CD14-positive monocyte (primary cell): ENCODE measurements around the gene SNAP29. TPM values are rescaled to one million over a fixed set of nuclear protein-coding genes. Genes with fewer than 3 reads are reported as not detected.
A peak's percentile ranks its signal among the peaks of the same experiment; 100 is the strongest.

Experiments
- DNase-seq, 3 donors: peaks; one replicate each; pipeline ENCODE4 v3.0.0-alpha.2; 2011 to 2022
- H2AFZ ChIP-seq: 2 replicates; pipeline ENCODE4 v1.6.0; 2012; ENCODE audit warnings: mild to moderate bottlenecking, low read depth, low read length, inconsistent platforms; ENCODE audit not compliant: insufficient read depth, poor library complexity, severe bottlenecking
- H3K27ac ChIP-seq, 2 donors: 1 replicate in 1 of 2; 2 replicates in 1 of 2; pipeline ENCODE4 v1.5.1; 2012 to 2013; ENCODE audit warnings: low read length in 2 of 2, control low read depth in 1 of 2, inconsistent platforms in 1 of 2, low read depth in 1 of 2, mild to moderate bottlenecking in 1 of 2
- H3K27me3 ChIP-seq, 2 donors: one replicate each; pipeline versions ENCODE4 v1.6.0 to v1.6.1; 2011 to 2013; ENCODE audit warnings: low read length in 2 of 2; ENCODE audit not compliant: control insufficient read depth in 2 of 2, insufficient read depth in 2 of 2
- H3K36me3 ChIP-seq, 2 donors: replicated peaks in 1 of 2; 1 replicate in 1 of 2; 2 replicates in 1 of 2; pipeline versions ENCODE4 v1.5.1 to v1.6.1; 2012 to 2013; ENCODE audit warnings: low read length in 2 of 2, control low read depth in 1 of 2, inconsistent platforms in 1 of 2, mild to moderate bottlenecking in 1 of 2; ENCODE audit not compliant: insufficient read depth in 2 of 2, control insufficient read depth in 1 of 2
- H3K4me1 ChIP-seq, 2 donors: 1 replicate in 1 of 2; 2 replicates in 1 of 2; pipeline versions ENCODE4 v1.5.1 to v1.6.1; 2012 to 2013; ENCODE audit warnings: low read length in 2 of 2, control low read depth in 1 of 2, inconsistent platforms in 1 of 2, mild to moderate bottlenecking in 1 of 2, moderate library complexity in 1 of 2; ENCODE audit not compliant: insufficient read depth in 2 of 2, control insufficient read depth in 1 of 2
- H3K4me2 ChIP-seq: replicated peaks from 2 replicates; pipeline ENCODE3; 2012; ENCODE audit warnings: low read length, moderate library complexity, mild to moderate bottlenecking; ENCODE audit not compliant: poor library complexity, severe bottlenecking; ENCODE audit errors: extremely low read depth
- H3K4me3 ChIP-seq, 3 experiments: fragments of 200-600 bp in 1 of 3; sonication (generic) in 1 of 3; replicated peaks in 1 of 3; 1 replicate in 2 of 3; 2 replicates in 1 of 3; pipeline ENCODE4 v1.5.1; 2011 to 2013; ENCODE audit warnings: low read length in 3 of 3, mild to moderate bottlenecking in 3 of 3, control low read depth in 2 of 3, low read depth in 2 of 3, inconsistent platforms in 1 of 3, moderate library complexity in 1 of 3
- H3K79me2 ChIP-seq: 2 replicates; pipeline ENCODE4 v1.6.0; 2012; ENCODE audit warnings: mild to moderate bottlenecking, control low read depth, inconsistent platforms, low read length, moderate library complexity; ENCODE audit not compliant: insufficient read depth
- H3K9ac ChIP-seq: 2 replicates; pipeline ENCODE4 v1.6.0; 2017; ENCODE audit warnings: low read length, mild to moderate bottlenecking; ENCODE audit not compliant: insufficient read depth, poor library complexity, severe bottlenecking
- H3K9me3 ChIP-seq, 2 donors: replicated peaks in 1 of 2; 1 replicate in 1 of 2; 2 replicates in 1 of 2; pipeline versions ENCODE4 v1.5.1 to v1.6.1; 2012 to 2013; ENCODE audit warnings: low read length in 2 of 2, control low read depth in 1 of 2; ENCODE audit not compliant: control insufficient read depth in 1 of 2, insufficient read depth in 1 of 2
- H4K20me1 ChIP-seq: 2 replicates; pipeline ENCODE4 v1.6.0; 2012; ENCODE audit warnings: mild to moderate bottlenecking, low read length, control low read depth, moderate library complexity; ENCODE audit not compliant: insufficient read depth
- H3K27ac Mint-ChIP-seq, 7 donors: one replicate each; pipeline ENCODE4 v1.8.0; 2020; ENCODE audit warnings: mild to moderate bottlenecking in 7 of 7, mixed read lengths in 7 of 7, moderate library complexity in 6 of 7, inconsistent platforms in 2 of 7
- H3K27me3 Mint-ChIP-seq, 3 donors: one replicate each; pipeline ENCODE4 v1.8.0; 2021 to 2022; ENCODE audit warnings: low read depth in 3 of 3, mild to moderate bottlenecking in 3 of 3, mixed read lengths in 3 of 3, moderate library complexity in 3 of 3, inconsistent platforms in 1 of 3
- H3K36me3 Mint-ChIP-seq, 2 donors: one replicate each; pipeline ENCODE4 v1.8.0; 2020; ENCODE audit warnings: mixed read lengths in 2 of 2, inconsistent platforms in 1 of 2, mild to moderate bottlenecking in 1 of 2
- H3K4me1 Mint-ChIP-seq: one replicate; pipeline ENCODE4 v1.8.0; 2020; ENCODE audit warnings: mild to moderate bottlenecking, mixed read lengths
- H3K4me3 Mint-ChIP-seq, 2 donors: one replicate each; pipeline ENCODE4 v1.8.0; 2020; ENCODE audit warnings: mild to moderate bottlenecking in 2 of 2, mixed read lengths in 2 of 2, moderate library complexity in 1 of 2
- H3K9me3 Mint-ChIP-seq, 7 donors: one replicate each; pipeline ENCODE4 v1.8.0; 2020 to 2022; ENCODE audit warnings: mixed read lengths in 7 of 7, mild to moderate bottlenecking in 6 of 7, moderate library complexity in 6 of 7, inconsistent platforms in 2 of 7
- WGBS: methylation state at CpG from one replicate; pipeline ENCODE4 v1.1.5; 2013; ENCODE audit warnings: missing lambda C conversion rate; ENCODE audit not compliant: insufficient coverage; 5-methylcytosine and 5-hydroxymethylcytosine counted together
- intact Hi-C, 2 donors: fragments of 100-400 bp; cut with micrococcal nuclease; formaldehyde crosslinking; loops; one replicate each; pipeline versions ENCODE4 v1.15.0 to v1.15.1; 2023
- polyA plus RNA-seq, 3 donors: library from polyadenylated mRNA; depleted of rRNA in 1 of 3; unstranded in 2 of 3; stranded (reverse) in 1 of 3; fragments of 300-500 nt in 2 of 3; fragments of >200 nt in 1 of 3; fragmentation: Illumina TruSeq in 2 of 3; gene quantifications; 1 replicate in 2 of 3; 2 replicates in 1 of 3; pipeline ENCODE4 v1.2.3, GENCODE V29; 2012 to 2021
- TF ChIP-seq, protein P1 (sequence below): fragments of 200-600 bp; IDR thresholded peaks from one replicate; pipeline ENCODE4 v1.8.0; 2022; ENCODE audit warnings: antibody characterized with exemption, mild to moderate bottlenecking

SNAP29 gene
- polyA plus RNA-seq, 3 donors, result 22.3 to 32.8 (median 28.9) TPM

GRCh38 chr22:20919718-20920117, 60.9 kb downstream of the SNAP29 start:
- peaks cover 0 to 6% of the 10 kb centered on the region in 2 donors for H3K36me3 ChIP-seq
- intact Hi-C loops, result loop anchor here (5.0 to 10.0 kb wide), 5 partner anchors 37 to 83 kb away; partner anchors contain the start of genes PI4KA (in 1 of the 2), SNAP29 (in 1 of the 2) and THAP7 (in 1 of the 2)
- H4K20me1 ChIP-seq, result peaks cover 58% of the 10 kb centered on the region

GRCh38 chr22:20920881-20921203, 62.0 kb downstream of the SNAP29 start:
- DNase-seq, result no peak
- peak overlapping the region in 1 of 2 donors; percentile 70 for H3K27ac ChIP-seq
- Mint-ChIP-seq H3K27me3 (peaks cover 0 to 2% (median 0%) of the 10 kb centered on the region in 3 donors), H3K36me3 (peaks cover 14 to 15% of the 10 kb centered on the region in 2 donors), H3K4me3 (peak overlapping the region in 1 of 2 donors; percentile 99), H3K27ac (peak overlapping the region in 4 of 7 donors; percentile 40 to 84 (median 66)), H3K4me1 (peaks cover 59% of the 10 kb centered on the region), H3K9me3 (no peaks in the 10 kb centered on the region)
- 72% methylated on average over 3 of the region's 3 CpGs for WGBS
- TF ChIP-seq, protein P1, sequence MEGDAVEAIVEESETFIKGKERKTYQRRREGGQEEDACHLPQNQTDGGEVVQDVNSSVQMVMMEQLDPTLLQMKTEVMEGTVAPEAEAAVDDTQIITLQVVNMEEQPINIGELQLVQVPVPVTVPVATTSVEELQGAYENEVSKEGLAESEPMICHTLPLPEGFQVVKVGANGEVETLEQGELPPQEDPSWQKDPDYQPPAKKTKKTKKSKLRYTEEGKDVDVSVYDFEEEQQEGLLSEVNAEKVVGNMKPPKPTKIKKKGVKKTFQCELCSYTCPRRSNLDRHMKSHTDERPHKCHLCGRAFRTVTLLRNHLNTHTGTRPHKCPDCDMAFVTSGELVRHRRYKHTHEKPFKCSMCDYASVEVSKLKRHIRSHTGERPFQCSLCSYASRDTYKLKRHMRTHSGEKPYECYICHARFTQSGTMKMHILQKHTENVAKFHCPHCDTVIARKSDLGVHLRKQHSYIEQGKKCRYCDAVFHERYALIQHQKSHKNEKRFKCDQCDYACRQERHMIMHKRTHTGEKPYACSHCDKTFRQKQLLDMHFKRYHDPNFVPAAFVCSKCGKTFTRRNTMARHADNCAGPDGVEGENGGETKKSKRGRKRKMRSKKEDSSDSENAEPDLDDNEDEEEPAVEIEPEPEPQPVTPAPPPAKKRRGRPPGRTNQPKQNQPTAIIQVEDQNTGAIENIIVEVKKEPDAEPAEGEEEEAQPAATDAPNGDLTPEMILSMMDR, result no peak
- peaks cover 0 to 6% of the 10 kb centered on the region in 2 donors for H3K36me3 ChIP-seq
- H3K4me1 ChIP-seq, result peaks cover 34 to 41% of the 10 kb centered on the region in 2 donors
- H3K4me2 ChIP-seq, result peak overlapping the region; percentile 90
- peak overlapping the region in 1 of 3 experiments; percentile 82 for H3K4me3 ChIP-seq
- H3K27me3 ChIP-seq, result no peaks in the 10 kb centered on the region
- H3K9ac ChIP-seq, result peak overlapping the region; percentile 43
- no peak overlapping the region for H2AFZ ChIP-seq
- H3K9me3 ChIP-seq, result no peaks in the 10 kb centered on the region
- intact Hi-C loops, result loop anchor here in 1 of 2 donors (5.0 kb wide), 1 partner anchor 36 kb away; no protein-coding TSS in a partner anchor
- peaks cover 87% of the 10 kb centered on the region for H3K79me2 ChIP-seq
- peaks cover 69% of the 10 kb centered on the region for H4K20me1 ChIP-seq

More at GRCh38 chr22:20919718-20920117, 60.9 kb downstream of the SNAP29 start:
- Mint-ChIP-seq H3K9me3 (no peaks in the 10 kb centered on the region), H3K4me1 (peaks cover 48% of the 10 kb centered on the region), H3K36me3 (peaks cover 9 to 15% of the 10 kb centered on the region in 2 donors), H3K27me3 (peaks cover 0 to 2% (median 1%) of the 10 kb centered on the region in 3 donors), H3K27ac (peak overlapping the region in 3 of 7 donors; percentile 20 to 79 (median 46)), H3K4me3 (peak overlapping the region; percentile 99)
- Histone ChIP-seq H3K79me2 (peaks cover 76% of the 10 kb centered on the region), H3K4me2 (peak overlapping the region; percentile 90), H3K4me3 (peak overlapping the region in 2 of 3 experiments; percentile 82 to 89), H3K9ac (peak overlapping the region; percentile 97), H3K4me1 (peaks cover 27 to 32% of the 10 kb centered on the region in 2 donors), H2AFZ (no peak overlapping the region), H3K27me3 (no peaks in the 10 kb centered on the region), H3K9me3 (no peaks in the 10 kb centered on the region), H3K27ac (peak overlapping the region in 1 of 2 donors; percentile 70)
- TF ChIP-seq, protein P1, result no peak
- DNase-seq, result no peak
- no CpG with 5 or more reads among the region's 4 CpGs for WGBS
